HepG2 (cell line): ENCODE measurements around the gene THOC7. TPM values are rescaled to one million over a fixed set of nuclear protein-coding genes. Genes with fewer than 3 reads are reported as not detected.
A peak's percentile ranks its signal among the peaks of the same experiment; 100 is the strongest.

Experiments used
- AGO2 ChIP-seq: fragments of 200-400 bp; formaldehyde crosslinking; optimal IDR thresholded peaks from 2 replicates; pipeline ENCODE3; 2017; ENCODE audit warnings: mild to moderate bottlenecking, low read depth, low read length, moderate library complexity
- BCL3 ChIP-seq: sonication (generic); formaldehyde crosslinking; IDR thresholded peaks from 2 replicates; pipeline ENCODE4 v1.5.1; 2020; ENCODE audit warnings: mild to moderate bottlenecking, missing genetic modification reagents, moderate library complexity
- ETV6 ChIP-seq: sonication (generic); formaldehyde crosslinking; conservative IDR thresholded peaks from 2 replicates; pipeline ENCODE4 v1.4.0; 2020; ENCODE audit warnings: missing genetic modification reagents
- GABPA ChIP-seq, 2 experiments: IDR thresholded peaks; 2 replicates each; pipeline ENCODE4 v1.6.1; 2011 to 2016; ENCODE audit warnings: low read depth in 2 of 2, low read length in 1 of 2, missing biosample characterization in 1 of 2, missing genetic modification characterization in 1 of 2
- GATA4 ChIP-seq: sonication (generic); IDR thresholded peaks from 2 replicates; pipeline ENCODE4 v1.6.1; 2016; ENCODE audit warnings: antibody characterized with exemption, low read depth, borderline replicate concordance
- ISX ChIP-seq: sonication (generic); formaldehyde crosslinking; conservative IDR thresholded peaks from 2 replicates; pipeline ENCODE4 v1.5.0; 2020; ENCODE audit warnings: missing genetic modification reagents
- KDM3A ChIP-seq: IDR thresholded peaks from 2 replicates; pipeline ENCODE4 v1.6.1; 2018; ENCODE audit warnings: low read depth, missing compliant biosample characterization
- MLLT10 ChIP-seq: sonication (generic); formaldehyde crosslinking; IDR thresholded peaks from 2 replicates; pipeline ENCODE4 v1.4.0; 2020; ENCODE audit warnings: missing genetic modification reagents
- NFYB ChIP-seq: sonication (generic); formaldehyde crosslinking; IDR thresholded peaks from 2 replicates; pipeline ENCODE4 v1.4.0; 2020; ENCODE audit warnings: missing genetic modification reagents
- NR2F1 ChIP-seq, 2 experiments: fragments of 450-650 bp in 1 of 2; formaldehyde crosslinking in 1 of 2; IDR thresholded peaks; 2 replicates each; pipeline versions ENCODE4 v1.5.0 to v1.6.1; 2016 to 2020; ENCODE audit warnings: mild to moderate bottlenecking in 1 of 2, missing compliant biosample characterization in 1 of 2, missing genetic modification reagents in 1 of 2, moderate library complexity in 1 of 2
- PHF8 ChIP-seq: sonication (generic); formaldehyde crosslinking; IDR thresholded peaks from 2 replicates; pipeline ENCODE4 v1.5.0; 2020; ENCODE audit warnings: missing genetic modification reagents
- POLR2A ChIP-seq, 2 experiments: IDR thresholded peaks; 2 replicates each; pipeline ENCODE4 v1.6.1; 2011; ENCODE audit warnings: low read depth in 2 of 2, low read length in 2 of 2, mild to moderate bottlenecking in 1 of 2, moderate library complexity in 1 of 2; ENCODE audit not compliant: insufficient read depth in 1 of 2
- RFXAP ChIP-seq: sonication (generic); formaldehyde crosslinking; IDR thresholded peaks from 2 replicates; pipeline ENCODE4 v1.4.0; 2020; ENCODE audit warnings: missing genetic modification reagents, borderline replicate concordance
- SRSF9 ChIP-seq: fragments of 200-400 bp; formaldehyde crosslinking; IDR thresholded peaks from 2 replicates; pipeline ENCODE4 v1.6.1; 2018; ENCODE audit warnings: borderline replicate concordance, mild to moderate bottlenecking, low read depth, low read length; ENCODE audit not compliant: insufficient read depth, poor library complexity, severe bottlenecking
- TERF1 ChIP-seq: sonication (generic); formaldehyde crosslinking; IDR thresholded peaks from 2 replicates; pipeline ENCODE4 v1.8.0; 2022; ENCODE audit warnings: mild to moderate bottlenecking, missing genetic modification reagents, moderate library complexity
- THYN1 ChIP-seq: sonication (generic); formaldehyde crosslinking; IDR thresholded peaks from 2 replicates; pipeline ENCODE4 v1.8.1; 2023; ENCODE audit warnings: low read depth, mild to moderate bottlenecking, moderate library complexity, missing genetic modification reagents, borderline replicate concordance
- ZBTB38 ChIP-seq: sonication (generic); formaldehyde crosslinking; IDR thresholded peaks from 2 replicates; pipeline ENCODE4 v1.5.1; 2020; ENCODE audit warnings: mild to moderate bottlenecking, missing genetic modification reagents
- ZMAT3 ChIP-seq: sonication (generic); formaldehyde crosslinking; conservative IDR thresholded peaks from 2 replicates; pipeline ENCODE4 v1.7.0; 2021; ENCODE audit warnings: missing genetic modification reagents
- ZNF235 ChIP-seq: sonication (generic); formaldehyde crosslinking; IDR thresholded peaks from 2 replicates; pipeline ENCODE4 v1.8.1; 2023; ENCODE audit warnings: mild to moderate bottlenecking, missing genetic modification reagents, borderline replicate concordance
- ZNF326 ChIP-seq: sonication (generic); formaldehyde crosslinking; IDR thresholded peaks from 2 replicates; pipeline ENCODE4 v1.4.0; 2020; ENCODE audit warnings: missing genetic modification reagents, borderline replicate concordance
- ZNF335 ChIP-seq: sonication (generic); formaldehyde crosslinking; IDR thresholded peaks from 2 replicates; pipeline ENCODE4 v1.4.0; 2020; ENCODE audit warnings: missing genetic modification reagents
- ZNF362 ChIP-seq: sonication (generic); formaldehyde crosslinking; IDR thresholded peaks from 2 replicates; pipeline ENCODE4 v1.4.0; 2020; ENCODE audit warnings: missing genetic modification reagents, mild to moderate bottlenecking, borderline replicate concordance
- ZNF616 ChIP-seq: sonication (generic); formaldehyde crosslinking; IDR thresholded peaks from 2 replicates; pipeline ENCODE4 v1.5.0; 2020; ENCODE audit warnings: low read depth, mild to moderate bottlenecking, missing genetic modification reagents
- ZNF672 ChIP-seq: sonication (generic); formaldehyde crosslinking; IDR thresholded peaks from 2 replicates; pipeline ENCODE4 v1.8.1; 2022; ENCODE audit warnings: missing genetic modification reagents
- ZNF790 ChIP-seq: sonication (generic); formaldehyde crosslinking; IDR thresholded peaks from 2 replicates; pipeline ENCODE4 v1.8.0; 2022; ENCODE audit warnings: missing genetic modification reagents, mild to moderate bottlenecking, borderline replicate concordance
- ZSCAN12 ChIP-seq: sonication (generic); formaldehyde crosslinking; IDR thresholded peaks from 2 replicates; pipeline ENCODE4 v1.9.0; 2021; ENCODE audit warnings: mild to moderate bottlenecking, missing genetic modification reagents
- ZSCAN31 ChIP-seq: sonication (generic); formaldehyde crosslinking; IDR thresholded peaks from 2 replicates; pipeline ENCODE4 v1.5.0; 2020; ENCODE audit warnings: low read depth, mild to moderate bottlenecking, missing genetic modification reagents
- polyA plus RNA-seq, 8 experiments: library from polyadenylated mRNA; depleted of rRNA in 3 of 8; stranded (reverse) in 7 of 8; unstranded in 1 of 8; fragments of >200 nt; fragmentation: Illumina TruSeq in 4 of 8; extraction: Trizol in 4 of 8; gene quantifications; 2 replicates each; pipeline versions ENCODE4 v1.2.1 to v1.2.3, GENCODE V29; 2011 to 2016; ENCODE audit warnings: low read depth in 4 of 8, missing spikeins in 1 of 8, mixed read lengths in 1 of 8; ENCODE audit not compliant: insufficient read depth in 1 of 8
- total RNA-seq, 5 experiments: library from RNA; depleted of rRNA; stranded (reverse); fragments of >200 nt; fragmentation: Illumina TruSeq; extraction: Trizol; gene quantifications; 2 replicates each; pipeline ENCODE4 v1.2.3, GENCODE V29; 2016; ENCODE audit warnings: low read depth in 1 of 5

The THOC7 gene
- total and polyA plus RNA-seq, 2 of the 13 experiments (the other 11 are each of a cell fraction or from before 2014, with no cell fraction given): 32.8 to 63.5 TPM

- TF ChIP-seq TERF1 (no peak), PHF8 (peak; percentile 85), GATA4 (no peak), BCL3 (CRISPR knock-in tag) (no peak), ZNF326 (CRISPR knock-in tag) (no peak), ZSCAN12 (CRISPR knock-in tag) (0 out of 2 replicates have a peak, but pooled peaks have one; percentile 75), AGO2 (peak; percentile 84), GABPA (IDR thresholded peaks at IDR 0.05; ENCODE audit: low read depth, low read length) (no peak), GABPA (CRISPR knock-in tag; IDR thresholded peaks at IDR 0.05; ENCODE audit: low read depth) (no peak), RFXAP (no peak; the same call in 1 of the 2 replicates), ISX (CRISPR knock-in tag) (0 out of 2 replicates have a peak, but pooled peaks have one; percentile 42), ZNF235 (CRISPR knock-in tag) (no peak), THYN1 (no peak), KDM3A (CRISPR knock-in tag) (peak; percentile 32; the same call in 1 of the 2 replicates), ZMAT3 (CRISPR knock-in tag) (no peak), MLLT10 (CRISPR knock-in tag) (no peak), ZSCAN31 (CRISPR knock-in tag) (no peak; the same call in 1 of the 2 replicates), ETV6 (CRISPR knock-in tag) (no peak), NR2F1 (CRISPR knock-in tag; IDR thresholded peaks at IDR 0.05) (0 out of 4 replicates have a peak, but pooled peaks of 1 of the 2 experiments have one; percentile 45), POLR2A (IDR thresholded peaks at IDR 0.05; ENCODE audit: insufficient read depth in 1 of 2, low read depth in 2 of 2, low read length in 2 of 2) (peak in 1 of 2 experiments; percentile 40; a peak in 2 of 4 replicates), ZBTB38 (no peak), ZNF616 (no peak), NFYB (CRISPR knock-in tag) (0 out of 2 replicates have a peak, but pooled peaks have one; percentile 21), ZNF790 (CRISPR knock-in tag) (no peak), ZNF362 (CRISPR knock-in tag) (no peak), ZNF672 (CRISPR knock-in tag) (no peak), ZNF335 (0 out of 2 replicates have a peak, but pooled peaks have one; percentile 43), SRSF9 (no peak)
Measured at GRCh38 chr3:63863150-63864007, at the start of gene THOC7, which contains the start of gene ATXN7 (continued).
